Activated CD4-positive, alpha-beta T cell treated with anti-CD3 and anti-CD28 coated beads for 24 hours (primary cell): ENCODE data around the gene MLLT3.

ENCODE experiments used
- DNase-seq, 2 donors: peaks; one replicate each; pipeline ENCODE4 v3.0.0-alpha.2; 2020; ENCODE audit warnings: low read depth in 2 of 2

Gene MLLT3

GRCh38 chr9:20380546-20380945 is 241.8 kb downstream of the MLLT3 start:
- DNase-seq: no peak

GRCh38 chr9:20379804-20380225 is 242.5 kb downstream of the MLLT3 start:
- no peak for DNase-seq

- DNase-seq: no peak
These were observed 243.4 kb downstream of the MLLT3 start for GRCh38 chr9:20378851-20379250.

- DNase-seq: no peak
These were observed 244.5 kb downstream of the MLLT3 start for GRCh38 chr9:20377790-20378189.

- no peak for DNase-seq
These were observed 245.4 kb downstream of the MLLT3 start for GRCh38 chr9:20376731-20377375.

- no peak for DNase-seq
These were observed 246.3 kb downstream of the MLLT3 start for GRCh38 chr9:20376042-20376441.

GRCh38 chr9:20373263-20373662 is 249.0 kb downstream of the MLLT3 start:
- no peak for DNase-seq

GRCh38 chr9:20369391-20369790 is 252.9 kb downstream of the MLLT3 start:
- DNase-seq: no peak

GRCh38 chr9:20367855-20368254 is 254.4 kb downstream of the MLLT3 start:
- no peak for DNase-seq

- DNase-seq: no peak
These were observed 257.3 kb downstream of the MLLT3 start for GRCh38 chr9:20364959-20365358.

GRCh38 chr9:20363233-20363632 is 259.1 kb downstream of the MLLT3 start:
- DNase-seq: no peak

- no peak for DNase-seq
These were observed 260.4 kb downstream of the MLLT3 start for GRCh38 chr9:20361656-20362570.

GRCh38 chr9:20361229-20361628 is 261.1 kb downstream of the MLLT3 start:
- no peak for DNase-seq

GRCh38 chr9:20358207-20358606 is 264.1 kb downstream of the MLLT3 start:
- no peak for DNase-seq

GRCh38 chr9:20357037-20357432 is 265.3 kb downstream of the MLLT3 start:
- no peak for DNase-seq

GRCh38 chr9:20356403-20357036 is 265.8 kb downstream of the MLLT3 start:
- peak; percentile 10 to 23 for DNase-seq

GRCh38 chr9:20355022-20355421 is 267.3 kb downstream of the MLLT3 start:
- DNase-seq: no peak

GRCh38 chr9:20353931-20354652 is 268.2 kb downstream of the MLLT3 start:
- no peak for DNase-seq

GRCh38 chr9:20353524-20353923 is 268.8 kb downstream of the MLLT3 start:
- DNase-seq: no peak

GRCh38 chr9:20352591-20352990 is 269.7 kb downstream of the MLLT3 start:
- DNase-seq: no peak

GRCh38 chr9:20351715-20352114 is 270.6 kb downstream of the MLLT3 start:
- DNase-seq: no peak

- no peak for DNase-seq
These were observed 272.7 kb downstream of the MLLT3 start for GRCh38 chr9:20349568-20349967.
